HG02642 (cell line): ENCODE results near the gene MEDAG.

ENCODE experiments used
- ATAC-seq: cut with Tn5 transposase; IDR thresholded peaks from one replicate; pipeline ENCODE4 v1.9.1; 2021; ENCODE audit warnings: mild to moderate bottlenecking; ENCODE audit not compliant: unreplicated experiment, poor library complexity

Gene MEDAG

DNA sequence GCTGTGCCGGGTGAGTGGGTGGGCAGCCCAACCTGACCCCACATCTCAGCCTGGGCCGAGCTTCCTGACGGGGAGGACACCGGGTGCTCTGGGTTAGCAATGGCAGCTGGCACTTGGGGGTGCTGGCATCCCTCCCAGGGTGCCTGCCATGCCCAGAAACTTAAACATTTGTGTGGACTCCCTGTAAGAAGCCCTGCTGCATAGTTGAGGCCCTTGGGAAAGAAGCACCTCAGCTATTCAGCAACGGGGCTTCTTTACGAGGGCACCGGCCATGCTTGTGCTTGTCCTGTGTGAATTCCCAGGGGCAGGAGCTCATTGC is 33.8 kb upstream of the MEDAG start:
- no peak for ATAC-seq

DNA sequence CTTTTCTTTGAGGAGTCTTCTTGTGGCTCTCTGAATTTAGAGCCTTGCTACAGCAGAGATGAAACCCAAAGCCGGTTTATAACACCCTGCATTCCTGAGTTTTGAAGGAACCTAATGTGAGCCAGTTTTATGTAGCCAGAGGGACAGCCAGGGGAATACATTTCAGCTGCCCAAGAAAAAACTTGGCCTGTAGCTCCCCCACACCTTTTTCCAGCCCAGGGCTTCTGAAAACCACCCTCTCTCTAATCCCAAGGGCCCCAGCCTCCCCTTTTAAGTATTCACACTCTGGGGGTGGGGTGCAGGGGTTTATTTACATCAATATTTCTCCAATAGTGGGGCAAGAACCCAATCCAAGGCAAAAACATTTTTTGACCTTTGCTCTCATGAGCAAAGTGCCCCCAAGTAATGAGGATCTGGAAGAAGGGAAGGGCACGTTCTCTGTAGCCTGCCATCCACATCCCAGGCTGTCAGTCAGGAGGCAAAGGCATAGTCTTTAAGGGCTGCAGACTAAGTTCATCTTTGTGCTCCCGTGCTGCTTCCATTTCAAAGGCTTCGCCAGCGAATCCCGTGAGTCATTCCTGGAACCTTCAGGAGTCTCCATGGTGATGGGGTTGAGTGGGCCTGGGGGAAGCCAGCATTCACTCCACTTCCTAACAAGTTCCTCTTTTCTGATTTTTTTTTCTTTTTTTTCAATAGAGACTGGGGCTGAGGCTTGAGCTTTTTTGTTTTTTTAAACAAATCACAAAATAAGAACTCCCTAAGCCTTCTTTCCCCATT is 33.2 kb upstream of the MEDAG start:
- no peak for ATAC-seq

DNA sequence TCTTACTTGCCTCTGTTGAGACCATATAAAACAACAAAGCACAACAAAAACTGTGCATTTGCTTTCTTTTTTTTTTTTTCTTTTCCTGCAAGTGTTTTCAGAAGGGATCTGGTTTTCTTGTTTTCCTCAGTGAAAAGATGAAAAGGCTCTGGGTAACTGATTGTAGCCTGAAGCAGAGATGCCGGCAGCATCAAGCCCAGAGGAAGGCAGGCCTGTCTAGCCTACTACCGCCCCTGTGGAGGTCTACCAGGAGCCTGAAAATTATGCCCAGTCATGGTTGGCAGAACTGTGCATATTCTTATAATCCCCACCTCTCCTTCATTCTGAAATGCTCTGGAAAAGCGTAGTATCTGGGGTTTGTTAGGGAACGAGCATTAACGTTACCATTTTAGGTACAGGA is 32.6 kb upstream of the MEDAG start:
- ATAC-seq: no peak

DNA sequence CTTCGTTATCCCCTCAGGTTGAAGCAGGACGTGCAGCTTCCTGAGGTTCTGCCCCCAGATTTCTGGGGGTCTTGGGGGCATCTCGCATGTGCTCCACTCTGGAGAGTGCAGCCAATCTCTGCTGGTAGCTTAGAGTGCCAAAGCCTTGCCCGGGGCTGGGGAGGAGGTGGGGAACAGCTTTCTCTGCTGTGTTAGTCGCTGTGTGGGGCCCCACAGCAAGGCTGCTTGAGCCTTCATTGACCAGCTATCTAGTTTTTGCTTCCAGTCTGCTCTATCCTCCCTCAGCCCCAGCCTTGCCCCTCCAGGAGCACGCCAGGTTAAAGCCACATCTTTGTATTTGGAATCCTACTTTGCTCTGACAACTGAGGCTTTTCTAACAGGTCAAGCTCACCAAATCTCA is 32.0 kb upstream of the MEDAG start:
- ATAC-seq: no peak

DNA sequence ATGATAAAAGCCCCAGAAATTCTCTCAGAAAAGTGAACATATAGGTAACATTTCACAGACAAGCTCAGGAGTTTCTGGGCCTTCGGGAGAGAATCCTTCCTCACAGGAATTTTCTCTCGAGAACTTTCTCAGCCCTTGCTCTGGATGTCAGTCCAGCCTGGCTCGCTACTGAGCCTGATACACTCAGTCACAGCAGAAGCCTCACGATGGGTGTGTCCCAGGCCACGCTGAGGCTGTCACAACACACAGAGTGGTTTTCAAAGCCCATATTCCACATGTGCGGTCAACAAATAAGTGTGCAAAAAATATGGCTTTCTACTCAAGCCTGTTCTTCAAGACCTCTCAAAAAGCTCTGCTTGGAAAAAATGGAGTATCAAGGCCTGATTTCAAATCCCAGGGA is 31.5 kb upstream of the MEDAG start:
- ATAC-seq: no peak

DNA sequence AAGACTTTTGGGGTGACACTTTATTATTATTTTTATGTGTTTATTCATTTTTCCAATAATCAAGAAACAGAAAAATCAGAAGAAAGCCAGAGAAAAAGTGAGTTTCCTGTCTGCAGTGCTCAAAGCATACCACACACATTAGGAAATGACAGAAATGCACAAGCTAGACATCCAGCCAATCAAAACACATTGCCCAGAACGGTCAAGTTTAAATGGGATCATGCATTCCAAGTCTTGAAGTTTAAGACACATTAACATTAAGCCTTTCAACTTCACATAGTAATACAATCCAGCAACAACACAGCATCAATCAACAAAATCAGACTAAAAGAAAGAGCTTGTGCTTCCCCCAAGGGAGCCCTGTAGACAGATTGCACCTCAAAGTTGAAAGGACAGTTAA is 28.7 kb upstream of the MEDAG start:
- ATAC-seq: no peak

DNA sequence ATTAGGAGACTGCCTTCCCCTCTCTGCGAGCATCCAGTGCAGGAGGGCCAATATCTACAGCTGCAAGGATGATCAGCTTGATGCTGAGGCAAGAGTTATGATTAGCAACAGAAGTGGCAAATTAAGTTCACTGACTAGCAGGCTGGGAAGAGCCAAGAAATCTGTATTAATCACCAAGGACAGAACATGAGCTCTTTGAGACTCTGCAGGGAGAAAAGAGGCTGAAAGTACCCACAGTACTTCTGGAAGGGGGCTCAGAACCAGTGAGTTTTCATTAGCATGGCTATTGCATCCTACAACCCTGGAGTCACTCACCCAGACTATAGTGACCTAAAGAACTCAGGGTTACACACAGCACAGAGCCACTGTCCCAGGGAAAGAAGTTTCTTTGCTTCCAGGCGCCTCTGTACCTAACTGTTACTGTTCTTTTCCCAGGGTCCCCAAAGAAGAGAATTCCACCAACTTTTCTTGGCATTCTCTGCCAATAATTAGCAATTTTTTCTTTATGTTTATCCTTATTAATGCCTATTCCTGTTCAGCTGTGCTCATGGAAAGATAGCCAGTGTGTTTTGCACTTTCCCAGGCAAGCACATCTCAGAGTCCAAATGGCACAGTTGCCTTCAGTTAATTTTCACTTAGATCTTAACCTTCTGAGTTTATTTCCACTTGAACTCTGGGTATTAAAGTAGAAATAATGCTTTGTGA is 25.8 kb upstream of the MEDAG start:
- no peak for ATAC-seq

DNA sequence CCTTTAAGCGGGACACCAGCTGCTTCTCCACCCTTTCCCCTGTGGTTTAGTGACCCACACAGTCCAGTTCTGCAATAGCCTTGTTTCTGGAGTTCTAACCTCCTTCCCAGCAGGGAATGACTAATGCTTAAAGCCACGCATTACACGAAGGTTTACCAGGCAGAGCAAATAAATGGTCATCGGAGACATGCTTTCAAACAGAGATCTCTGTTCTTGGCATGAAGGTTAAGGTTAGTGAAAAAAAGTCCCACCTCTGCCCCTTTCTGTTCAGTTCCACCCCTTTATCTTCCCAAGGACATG is 25.3 kb upstream of the MEDAG start:
- no peak for ATAC-seq

DNA sequence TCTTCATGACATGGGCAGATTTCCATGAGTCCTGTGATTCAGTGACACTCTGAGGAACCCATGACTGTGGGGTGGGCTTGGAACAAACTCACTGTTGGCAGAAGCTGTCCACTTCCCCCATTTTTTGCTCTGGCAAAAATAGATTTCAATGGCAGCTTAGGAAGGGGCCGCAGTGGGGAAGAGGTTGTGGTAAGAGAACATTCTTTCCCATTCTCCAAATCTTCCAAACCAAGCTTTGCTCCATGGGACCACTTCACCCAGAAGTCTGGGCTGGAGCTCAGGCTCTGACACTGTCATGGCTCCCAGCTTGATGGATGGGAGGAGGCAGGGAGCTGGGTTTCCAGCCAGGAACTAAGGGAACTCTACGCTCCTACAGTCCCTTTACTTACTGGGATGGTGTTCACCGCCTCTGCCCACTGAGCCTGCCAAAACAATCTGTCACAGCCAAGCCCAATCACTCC is 24.9 kb upstream of the MEDAG start:
- ATAC-seq: no peak

DNA sequence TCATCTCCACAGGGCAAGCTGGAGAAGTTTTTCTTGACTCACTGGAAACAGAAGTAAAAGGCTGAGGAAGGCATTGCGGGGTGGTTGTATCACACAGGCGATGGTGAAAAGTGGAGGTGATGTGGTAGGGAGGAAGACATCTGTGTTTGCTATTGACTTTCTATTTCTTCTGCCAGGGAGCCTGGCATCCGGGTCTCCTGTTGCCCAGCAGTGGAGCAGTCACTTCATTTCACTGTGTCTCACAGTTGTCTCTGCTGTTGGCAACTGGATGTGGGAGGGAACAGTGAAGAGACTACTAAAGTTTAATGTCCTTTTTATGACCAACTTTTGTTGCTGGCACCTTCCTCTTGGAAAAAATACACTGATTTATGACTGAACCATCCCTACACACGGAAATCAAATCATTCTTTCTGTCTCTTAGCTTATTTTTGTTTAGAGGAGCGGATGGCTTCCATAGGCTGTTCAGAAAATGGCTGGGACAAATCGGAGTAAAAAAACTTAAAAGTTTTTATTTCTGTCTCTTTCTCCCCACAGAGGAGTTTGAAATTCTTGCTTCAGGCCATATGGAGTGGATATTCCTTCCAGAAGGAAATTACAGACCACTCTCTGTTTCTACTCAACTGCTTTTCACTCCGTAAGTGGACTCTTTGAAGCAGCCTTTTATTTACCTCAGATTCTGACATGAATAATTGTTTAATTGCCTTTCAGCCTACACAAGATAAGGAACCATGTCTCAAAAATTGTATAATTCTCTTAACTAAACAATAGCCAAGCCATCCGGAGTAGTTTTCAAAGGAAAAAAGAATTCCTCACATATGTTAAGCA is 23.8 kb upstream of the MEDAG start:
- ATAC-seq: no peak

DNA sequence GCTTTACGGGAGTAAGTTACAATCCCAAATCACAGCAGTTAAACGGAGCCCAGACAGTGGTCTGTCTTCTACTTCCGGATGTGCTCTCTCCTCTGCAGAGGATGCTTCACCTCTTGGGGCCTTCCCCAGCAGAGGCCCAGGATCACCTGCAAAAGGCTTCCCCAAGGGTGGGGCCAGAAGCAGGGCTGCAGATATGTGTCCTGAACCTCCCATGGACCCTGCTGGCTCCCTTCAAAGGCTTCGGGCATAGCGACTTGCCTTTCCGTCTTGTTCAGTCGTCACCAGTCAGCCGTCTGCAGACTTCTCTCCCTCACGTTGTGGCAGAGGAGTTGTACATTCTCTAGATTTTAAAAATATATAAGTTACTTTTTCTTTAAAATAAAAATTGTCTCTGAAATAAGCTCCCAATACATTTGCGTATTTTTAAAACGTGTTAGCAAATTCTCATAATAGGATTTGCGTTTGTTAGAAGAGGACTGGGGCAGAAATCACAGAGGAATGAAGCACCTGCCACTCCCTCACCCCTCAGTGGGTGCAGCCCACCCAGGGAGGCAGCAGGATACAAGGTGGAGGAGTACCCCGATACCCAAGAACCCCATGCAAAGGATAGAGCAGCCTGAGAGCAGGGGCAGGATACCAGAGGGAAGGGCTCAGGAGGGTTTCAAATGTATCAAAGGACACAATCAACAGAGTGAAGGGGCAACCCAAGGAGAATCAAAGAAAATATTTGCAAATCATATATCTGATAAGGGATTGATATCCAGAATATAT is 22.9 kb upstream of the MEDAG start:
- ATAC-seq: no peak

DNA sequence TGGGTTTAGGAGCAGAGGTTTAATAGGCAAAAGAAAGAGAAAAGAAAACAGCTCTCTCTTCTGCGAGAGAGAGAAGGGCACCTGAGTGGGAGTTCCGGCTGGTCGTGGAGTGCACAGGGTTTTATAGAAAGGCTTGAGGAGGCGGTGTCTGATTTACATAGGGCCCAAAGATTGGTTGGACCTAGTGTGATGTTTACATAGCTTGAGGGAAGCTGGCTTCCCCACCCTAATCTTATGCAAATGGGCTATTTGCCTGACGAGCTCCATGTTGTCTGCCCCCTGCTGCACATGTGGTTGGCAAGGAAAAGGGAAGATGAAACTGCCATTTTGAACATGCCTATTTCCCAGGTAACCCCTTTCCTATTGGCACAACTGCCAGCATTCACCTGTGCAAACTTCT is 21.5 kb upstream of the MEDAG start:
- ATAC-seq: no peak

DNA sequence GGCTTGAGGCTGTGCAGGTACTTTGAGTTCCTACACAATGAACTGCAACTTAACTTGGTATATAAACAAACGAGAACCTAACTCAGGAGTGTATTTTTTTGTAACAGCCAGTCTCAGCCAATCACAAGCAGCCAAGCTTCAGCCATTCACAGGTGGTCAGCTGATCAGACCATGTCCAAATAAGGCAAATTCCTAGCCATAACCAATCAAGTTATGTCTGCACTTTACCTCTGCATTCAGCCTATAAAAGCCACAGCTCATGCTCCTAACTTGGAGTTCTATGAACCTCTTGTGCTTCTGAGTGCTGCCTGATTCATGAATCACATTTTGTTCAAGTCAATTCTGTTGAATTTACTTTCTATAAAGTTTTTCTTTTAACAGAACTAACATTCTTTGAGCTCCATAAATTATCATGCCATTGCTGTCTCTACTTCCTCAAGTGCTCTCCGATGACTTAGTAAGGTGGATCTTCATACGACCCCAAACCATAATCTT is 16.8 kb upstream of the MEDAG start:
- ATAC-seq: no peak

DNA sequence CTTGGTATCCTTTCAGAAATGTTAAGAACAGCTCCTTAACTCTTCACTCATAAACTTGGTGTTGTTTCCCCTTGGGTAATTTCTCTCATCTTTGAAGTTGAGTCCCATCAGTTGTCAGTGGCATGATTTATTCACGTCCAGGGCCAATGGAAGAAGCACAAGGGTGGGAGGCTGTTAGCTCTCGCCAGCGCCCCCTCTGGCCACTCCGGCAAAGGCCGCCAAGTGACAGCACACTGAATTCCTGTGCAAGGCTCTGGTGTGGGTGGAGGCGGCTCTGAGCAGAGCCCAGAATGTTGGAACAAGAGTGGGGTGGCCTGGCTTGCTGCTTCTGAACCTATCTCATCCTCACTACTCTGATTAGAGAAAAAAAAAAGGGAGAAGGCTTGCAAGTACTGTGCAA is 13.1 kb upstream of the MEDAG start:
- ATAC-seq: no peak

DNA sequence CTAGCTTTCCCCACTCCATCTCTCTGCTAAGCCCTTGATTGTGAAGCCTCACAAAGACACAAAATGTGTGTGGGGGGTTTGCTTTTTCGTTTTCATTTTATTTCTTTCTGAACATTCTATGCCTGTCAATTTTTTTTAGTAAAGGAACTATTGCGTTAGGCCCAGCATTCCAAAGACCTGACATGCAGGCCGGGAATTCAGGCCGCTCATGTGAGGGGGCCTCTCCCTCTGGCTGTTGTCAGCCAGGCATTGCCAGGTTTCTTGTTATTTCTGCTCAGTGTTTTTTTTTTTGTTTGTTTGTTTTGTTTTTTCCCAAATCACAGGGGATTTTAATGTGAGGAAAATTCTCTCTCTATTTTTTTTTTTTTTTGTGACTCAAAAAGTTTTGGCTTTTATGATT is 10.3 kb upstream of the MEDAG start:
- no peak for ATAC-seq

DNA sequence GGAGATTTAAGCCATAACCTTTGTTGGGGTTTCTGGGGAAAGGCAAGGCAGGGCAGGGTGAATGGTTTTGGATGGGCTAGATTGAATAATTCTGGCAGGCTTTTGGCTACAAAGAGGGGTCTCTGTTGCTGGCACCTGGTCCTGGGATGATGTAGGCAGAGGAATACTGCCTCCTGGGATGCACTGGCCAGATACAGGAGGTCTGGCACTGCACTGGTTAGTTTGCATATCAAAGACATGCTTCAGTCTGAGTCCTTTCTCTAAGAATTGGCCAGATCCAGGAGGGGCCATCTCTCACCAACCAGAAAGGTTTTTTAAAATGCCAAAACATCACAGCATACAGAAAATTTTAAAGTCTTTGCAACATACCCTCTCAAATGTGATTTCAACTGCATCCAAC is 8.0 kb upstream of the MEDAG start:
- ATAC-seq: no peak

DNA sequence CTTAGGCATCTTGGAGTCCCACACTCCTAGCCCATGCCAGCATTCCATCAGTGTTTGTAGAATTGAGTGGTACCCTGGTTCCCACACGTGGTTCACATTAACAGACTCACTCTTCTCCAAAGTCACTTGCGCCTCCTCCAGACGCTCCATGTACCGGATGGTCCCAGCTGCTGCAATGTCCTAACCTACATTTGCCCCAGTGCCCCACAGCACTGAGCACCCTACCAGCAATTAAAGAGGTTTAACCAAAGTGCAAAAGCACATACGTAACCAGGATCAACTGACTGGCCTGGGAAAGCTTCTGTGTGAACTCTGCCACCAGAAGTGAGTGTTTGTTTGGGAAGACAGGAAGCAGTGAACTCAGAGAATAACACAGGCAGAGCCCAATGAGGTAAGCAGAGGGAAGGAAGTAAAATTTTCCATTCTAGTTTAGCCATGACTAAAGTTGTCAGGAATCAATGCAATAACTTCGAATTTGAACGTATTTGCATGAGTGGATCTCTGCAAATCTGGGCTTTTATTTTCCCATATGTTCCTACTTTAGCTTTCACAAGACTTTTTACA is 7.3 kb upstream of the MEDAG start:
- no peak for ATAC-seq

DNA sequence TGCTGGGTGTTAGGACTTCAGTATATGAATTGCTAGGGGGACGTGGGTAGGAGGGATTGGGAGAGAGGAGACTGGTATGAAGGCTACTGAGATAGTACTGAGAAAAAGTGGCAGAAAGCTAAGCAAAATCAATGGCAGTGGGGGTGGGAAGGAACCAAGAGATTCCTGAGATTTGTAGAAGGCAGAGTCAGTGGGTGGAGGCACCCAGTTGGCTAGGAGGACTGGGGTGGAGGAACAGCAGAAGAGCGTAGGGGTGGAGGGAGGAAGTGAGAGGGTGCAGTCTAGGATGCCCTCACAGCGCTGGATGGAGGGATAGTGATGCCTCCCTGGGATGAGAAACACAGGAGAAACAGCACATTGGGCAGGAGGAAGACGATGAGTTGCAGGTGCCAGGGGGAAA is 5.6 kb upstream of the MEDAG start:
- ATAC-seq: no peak

DNA sequence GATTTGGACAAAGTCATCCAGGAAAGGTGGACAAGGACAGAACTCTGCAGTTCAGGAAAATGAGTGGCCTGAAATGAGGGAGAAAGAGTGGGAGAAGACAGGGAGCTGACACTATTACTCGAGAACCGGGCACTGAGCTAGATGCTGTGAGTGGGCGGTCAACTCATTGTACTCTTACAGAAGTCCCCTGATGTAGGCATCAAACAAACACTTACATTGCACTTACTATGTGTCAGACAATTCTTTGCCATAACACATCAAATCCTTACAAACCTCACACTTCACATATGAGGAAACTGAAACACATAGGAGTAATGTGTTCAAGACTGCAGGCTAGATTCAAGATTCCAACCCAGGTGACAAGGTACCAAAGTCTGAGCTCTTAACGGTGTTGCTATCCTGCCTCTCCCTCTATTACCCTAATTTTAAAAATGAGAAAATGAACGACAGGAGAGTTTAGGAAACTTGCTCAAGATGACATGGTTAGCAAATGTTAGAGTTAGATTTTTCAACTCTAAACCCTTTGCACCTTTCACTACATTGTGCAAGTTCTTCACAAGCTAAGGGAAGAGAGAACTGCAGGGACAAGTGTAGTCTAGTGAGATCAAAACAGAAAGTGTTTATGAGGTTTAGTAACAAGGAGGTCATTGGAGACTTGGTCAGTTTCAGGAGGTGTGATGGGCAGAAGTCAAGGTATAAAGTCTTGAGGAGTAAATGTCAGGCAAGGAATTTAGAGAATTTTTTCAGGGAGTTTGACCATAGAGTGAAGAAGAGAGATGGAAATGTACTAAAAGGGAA is 4.9 kb upstream of the MEDAG start:
- ATAC-seq: no peak

DNA sequence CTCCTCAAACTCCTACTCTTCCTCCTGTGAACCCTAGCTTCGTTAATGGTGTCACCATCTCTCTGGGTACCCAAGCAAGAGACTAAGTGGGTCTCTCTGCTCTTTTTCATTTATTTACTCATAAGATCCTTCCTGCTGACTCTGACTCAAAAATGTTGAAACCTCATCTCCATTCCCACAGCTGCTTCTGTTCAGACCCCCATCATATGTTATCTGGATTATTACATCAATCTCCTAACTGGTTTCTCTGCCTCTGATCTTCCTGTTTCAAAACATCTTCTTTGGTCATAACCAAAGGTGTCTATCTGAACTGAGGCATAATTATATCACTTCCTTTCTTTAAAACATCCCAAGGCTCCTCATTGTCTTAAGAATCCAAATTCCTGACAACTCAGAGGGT is 2.0 kb upstream of the MEDAG start:
- no peak for ATAC-seq
